IMR-90 (cell line): ENCODE measurements around the gene IL13. TPM values are rescaled to one million over a fixed set of nuclear protein-coding genes. Genes with fewer than 3 reads are reported as not detected.

Experiments used
- ATAC-seq: fragments of 200-7000 bp; cut with Tn5 transposase; 2 replicates; pipeline ENCODE4 v1.9.1; 2020; ENCODE audit warnings: low read depth, mild to moderate bottlenecking, moderate library complexity
- BruUV-seq: library from RNA; stranded (reverse); fragments of 400-500 nt; replicated peaks from 2 replicates; lab custom pipeline; 2021; lab: Mats Ljungman, UMichigan
- CTCF ChIA-PET: fragments of 300-600 bp; formaldehyde crosslinking; extraction: SDS; loops from one replicate; lab custom pipeline; 2021; ENCODE audit warnings: antibody characterized with exemption; lab: Yijun Ruan, JAX
- POLR2A ChIA-PET: fragments of 300-600 bp; sonication (Branson Sonifier 250); formaldehyde crosslinking; loops from one replicate; lab custom pipeline; 2022; ENCODE audit warnings: antibody characterized with exemption; ENCODE audit not compliant: unreplicated experiment; lab: Charles Lee
- DNase-seq: peaks from one replicate; pipeline ENCODE4 v3.0.0; 2013
- H2AFZ ChIP-seq: replicated peaks from 2 replicates; pipeline ENCODE3; 2013; ENCODE audit warnings: low read length, mild to moderate bottlenecking; ENCODE audit not compliant: poor library complexity
- H2AK5ac ChIP-seq: 2 replicates; pipeline ENCODE4 v1.6.1; 2013; ENCODE audit warnings: low read depth, low read length, inconsistent platforms
- H2AK9ac ChIP-seq: replicated peaks from 2 replicates; pipeline ENCODE3; 2013; ENCODE audit warnings: mild to moderate bottlenecking, low read depth, low read length, moderate library complexity; ENCODE audit not compliant: poor library complexity
- H2BK120ac ChIP-seq: 2 replicates; pipeline ENCODE4 v1.6.1; 2013; ENCODE audit warnings: low read depth, low read length, inconsistent platforms
- H2BK15ac ChIP-seq: 3 replicates; pipeline ENCODE4 v1.6.1; 2013; ENCODE audit warnings: low read depth, low read length, inconsistent platforms
- H2BK20ac ChIP-seq: 2 replicates; pipeline ENCODE4 v1.6.1; 2013; ENCODE audit warnings: low read depth, mild to moderate bottlenecking, inconsistent platforms, low read length, moderate library complexity
- H2BK5ac ChIP-seq: 2 replicates; pipeline ENCODE4 v1.6.1; 2013; ENCODE audit warnings: mild to moderate bottlenecking, low read depth, low read length, inconsistent platforms; ENCODE audit not compliant: poor library complexity, severe bottlenecking
- H3K14ac ChIP-seq: replicated peaks from 2 replicates; pipeline ENCODE4 v1.6.1; 2013; ENCODE audit warnings: low read depth, low read length, inconsistent platforms
- H3K18ac ChIP-seq: 2 replicates; pipeline ENCODE4 v1.6.1; 2013; ENCODE audit warnings: low read depth, low read length, control low read depth
- H3K23ac ChIP-seq: 2 replicates; pipeline ENCODE4 v1.6.1; 2013; ENCODE audit warnings: low read depth, low read length, inconsistent platforms
- H3K27ac ChIP-seq: 2 replicates; pipeline ENCODE4 v1.5.1; 2013; ENCODE audit warnings: mild to moderate bottlenecking, control low read depth, low read length; ENCODE audit not compliant: insufficient read depth
- H3K27me3 ChIP-seq: 2 replicates; pipeline ENCODE4 v1.6.1; 2013; ENCODE audit warnings: low read length; ENCODE audit not compliant: control insufficient read depth, insufficient read depth
- H3K36me3 ChIP-seq: 2 replicates; pipeline ENCODE4 v1.6.1; 2013; ENCODE audit warnings: low read length, mixed read lengths; ENCODE audit not compliant: control insufficient read depth, insufficient read depth
- H3K4ac ChIP-seq: 2 replicates; pipeline ENCODE4 v1.6.1; 2013; ENCODE audit warnings: low read depth, low read length, inconsistent platforms
- H3K4me1 ChIP-seq: 2 replicates; pipeline ENCODE4 v1.6.1; 2013; ENCODE audit warnings: low read length, mixed read lengths; ENCODE audit not compliant: control insufficient read depth, insufficient read depth
- H3K4me2 ChIP-seq: 2 replicates; pipeline ENCODE4 v1.6.1; 2013; ENCODE audit warnings: low read depth, mild to moderate bottlenecking, control low read depth, low read length, moderate library complexity
- H3K4me3 ChIP-seq: 2 replicates; pipeline ENCODE4 v1.5.1; 2013; ENCODE audit warnings: low read depth, mild to moderate bottlenecking, control low read depth, low read length, moderate library complexity; ENCODE audit not compliant: insufficient read depth
- H3K56ac ChIP-seq: 2 replicates; pipeline ENCODE4 v1.6.1; 2013; ENCODE audit warnings: low read length, inconsistent platforms; ENCODE audit not compliant: insufficient read depth; ENCODE audit errors: extremely low read depth
- H3K79me1 ChIP-seq, 2 experiments: 2 replicates each; pipeline ENCODE4 v1.6.1; 2013; ENCODE audit warnings: low read length in 2 of 2, inconsistent platforms in 1 of 2, low read depth in 1 of 2
- H3K9ac ChIP-seq: 2 replicates; pipeline ENCODE4 v1.6.1; 2013; ENCODE audit warnings: low read depth, low read length, control low read depth
- H3K9me1 ChIP-seq: 2 replicates; pipeline ENCODE4 v1.6.1; 2013; ENCODE audit warnings: low read length, inconsistent platforms; ENCODE audit not compliant: insufficient read depth
- H3K9me3 ChIP-seq: 2 replicates; pipeline ENCODE4 v1.6.1; 2013; ENCODE audit warnings: low read length; ENCODE audit not compliant: control insufficient read depth, insufficient read depth
- H4K20me1 ChIP-seq: 2 replicates; pipeline ENCODE4 v1.6.1; 2013; ENCODE audit warnings: low read length, inconsistent platforms; ENCODE audit not compliant: insufficient read depth
- H4K5ac ChIP-seq: 2 replicates; pipeline ENCODE4 v1.6.1; 2013; ENCODE audit warnings: mild to moderate bottlenecking, low read depth, low read length, control low read depth
- H4K8ac ChIP-seq, 2 experiments: 2 replicates each; pipeline ENCODE4 v1.6.1; 2013; ENCODE audit warnings: low read depth in 2 of 2, low read length in 2 of 2, control low read depth in 1 of 2, inconsistent platforms in 1 of 2
- H4K91ac ChIP-seq: 2 replicates; pipeline ENCODE4 v1.6.1; 2013; ENCODE audit warnings: low read depth, low read length, inconsistent platforms; ENCODE audit not compliant: insufficient read depth
- BHLHE40 ChIP-seq: fragments of 150-350 bp; IDR thresholded peaks from 2 replicates; pipeline ENCODE4 v1.6.1; 2016; ENCODE audit warnings: mild to moderate bottlenecking, low read depth, low read length
- RAD21 ChIP-seq: IDR thresholded peaks from 2 replicates; pipeline ENCODE4 v1.6.1; 2012; ENCODE audit warnings: low read length, improper control_type of control experiment
- dilution Hi-C: fragments of 300-500 bp; cut with HindIII; formaldehyde crosslinking; loops from one replicate; pipeline ENCODE4 v1.14.3; 2018; ENCODE audit warnings: low sequenced_read_pairs; ENCODE audit not compliant: unreplicated experiment
- in situ Hi-C: fragments of 300-500 bp; cut with MboI; formaldehyde crosslinking; loops from 3 replicates; pipeline ENCODE4 v1.14.3; 2019; ENCODE audit warnings: low sequenced_read_pairs, inconsistent platforms, mixed read lengths
- intact Hi-C: fragments of 100-400 bp; cut with micrococcal nuclease; formaldehyde crosslinking; loops from 2 replicates; pipeline ENCODE4 v1.10.0; 2022
- polyA plus RNA-seq, 3 experiments: library from polyadenylated mRNA; depleted of rRNA; stranded (reverse); fragments of >200 nt; gene quantifications; 2 replicates each; pipeline ENCODE4 v1.2.3, GENCODE V29; 2012; ENCODE audit warnings: low replicate concordance in 1 of 3
- total RNA-seq: library from RNA; depleted of rRNA; stranded (reverse); fragments of >200 nt; gene quantifications from 2 replicates; pipeline ENCODE4 v1.2.3, GENCODE V29; 2012

IL13 gene
- total and polyA plus RNA-seq, 2 of the 4 experiments (the other 2 are of a cell fraction), result not detected

GRCh38 chr5:132621699-132622098 lies 36.3 kb upstream of the IL13 start:
- intact Hi-C loops, result no loop called here

More at GRCh38 chr5:132621699-132622098, 36.3 kb upstream of the IL13 start:
- Histone ChIP-seq H4K91ac (no peak overlapping the region), H3K18ac (no peak overlapping the region), H3K4me1 (no peaks in the 10 kb centered on the region), H3K4me3 (no peak overlapping the region), H3K9me1 (no peaks in the 10 kb centered on the region), H3K9me3 (no peaks in the 10 kb centered on the region), H3K14ac (no peak overlapping the region), H3K27ac (no peak overlapping the region), H3K27me3 (no peaks in the 10 kb centered on the region), H3K4ac (no peak overlapping the region), H3K23ac (no peak overlapping the region), H2BK120ac (no peak overlapping the region), H3K9ac (no peak overlapping the region), H2BK5ac (no peak overlapping the region), H2BK20ac (no peak overlapping the region), H3K4me2 (no peak overlapping the region), H2AFZ (no peak overlapping the region), H2AK9ac (no peak overlapping the region), H4K5ac (no peak overlapping the region), H4K8ac (no peak overlapping the region), H3K36me3 (peaks cover 6% of the 10 kb centered on the region), H4K20me1 (no peaks in the 10 kb centered on the region), H3K56ac (no peak overlapping the region), H2BK15ac (no peak overlapping the region), H3K79me1 (no peaks in the 10 kb centered on the region; a peak in 1 of 4 replicates), H2AK5ac (no peak overlapping the region)
- no TSS peak for BruUV-seq
- ATAC-seq (no peak), DNase-seq (no peak)
- in situ Hi-C loops (no loop called here), dilution Hi-C loops (no loop called here)
- CTCF ChIA-PET, result no interaction called here
- POLR2A ChIA-PET, result no interaction called here
- TF ChIP-seq RAD21, result no peak
- no peak for TF ChIP-seq BHLHE40
